Putamen (tissue), 1 donor: ENCODE measurements around the gene MPND.
"Not testable (repeated sequence)": the region's sequence is repeated elsewhere in the genome, so short reads cannot be mapped to it uniquely, and the experiment has no call there.

ENCODE experiments used
- DNase-seq: peaks from one replicate; pipeline ENCODE4 v3.0.0-alpha.2; 2016; ENCODE audit warnings: low spot score

Gene MPND

DNA sequence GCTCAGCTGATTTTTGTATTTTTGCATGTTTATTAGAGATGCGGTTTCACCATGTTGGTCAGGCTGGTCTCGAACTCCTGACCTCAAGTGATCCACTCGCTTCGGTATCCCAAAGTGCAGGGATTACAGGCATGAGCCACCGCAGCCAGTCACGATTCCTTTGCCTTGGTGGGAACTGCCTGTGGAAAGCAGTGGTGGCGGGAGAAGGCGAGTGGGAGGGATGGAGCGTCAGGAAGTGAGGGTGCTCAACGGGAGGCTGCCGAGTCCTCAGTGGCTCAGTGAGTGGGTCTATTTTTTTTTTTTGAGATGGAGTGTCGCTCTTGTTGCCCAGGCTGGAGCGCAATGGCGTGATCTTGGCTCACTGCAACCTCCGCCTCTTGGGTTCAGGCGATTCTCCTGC is 5.9 kb downstream of the MPND start:
- not testable (repeated sequence) for DNase-seq

DNA sequence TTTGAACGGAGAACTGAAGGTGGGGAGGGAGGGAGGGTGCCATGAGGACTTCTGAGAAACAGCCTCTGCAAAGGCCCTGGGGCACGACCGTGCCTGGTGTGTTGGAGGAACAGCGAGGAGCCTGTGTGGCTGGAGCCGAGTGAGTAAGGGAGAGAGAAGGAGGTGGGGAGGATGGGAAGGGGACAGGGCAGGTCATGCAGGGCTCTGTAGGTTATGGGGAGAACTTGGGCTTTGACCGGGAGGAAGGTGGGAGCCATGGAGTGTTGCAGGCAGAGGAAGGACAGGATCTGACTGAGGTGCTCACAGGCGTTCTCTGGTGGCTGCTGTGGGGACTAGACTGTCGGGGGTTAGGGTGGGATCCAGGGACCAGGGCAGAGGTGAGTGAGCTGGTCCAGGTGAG is 6.7 kb downstream of the MPND start:
- no peak for DNase-seq

DNA sequence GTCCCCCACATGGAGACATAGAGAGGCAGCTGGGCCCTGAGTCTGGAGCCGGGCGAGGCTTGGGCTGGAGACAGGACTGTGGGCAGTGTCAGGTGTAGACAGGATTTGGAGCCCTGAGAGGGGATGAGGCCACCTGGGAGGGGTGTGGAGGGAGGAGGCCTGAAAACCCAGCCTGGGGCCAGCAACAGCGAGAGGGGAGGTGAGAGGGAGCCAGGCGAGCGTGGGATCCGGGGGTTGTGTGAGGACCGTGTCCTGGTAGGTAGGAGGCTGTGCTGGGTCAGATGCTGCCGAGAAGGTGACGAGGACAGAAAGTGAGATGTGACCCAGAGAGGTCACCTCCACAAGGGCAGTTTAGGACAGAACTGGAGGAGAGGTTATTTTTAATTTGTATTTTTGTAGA is 7.4 kb downstream of the MPND start:
- no peak for DNase-seq

DNA sequence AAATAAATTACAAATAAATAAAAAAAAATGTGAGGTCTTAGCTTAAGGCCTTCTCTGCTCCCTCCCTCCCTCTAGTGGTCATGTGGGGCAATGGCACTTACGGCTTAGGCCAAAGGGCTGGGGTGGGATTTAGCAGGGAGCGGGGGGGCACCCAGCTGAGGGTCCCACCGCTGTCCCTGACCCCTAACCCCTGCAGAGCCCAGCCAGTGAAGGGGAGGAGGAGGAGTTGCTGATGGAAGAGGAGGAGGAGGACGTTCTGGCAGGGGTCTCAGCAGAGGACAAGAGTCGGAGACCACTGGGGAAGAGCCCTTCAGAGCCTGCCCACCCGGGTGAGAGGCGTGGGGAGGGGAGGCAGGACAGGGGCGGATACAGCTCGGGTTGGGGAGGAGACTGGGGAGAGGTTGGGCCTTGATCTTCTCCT is 9.3 kb downstream of the MPND start:
- no peak for DNase-seq

DNA sequence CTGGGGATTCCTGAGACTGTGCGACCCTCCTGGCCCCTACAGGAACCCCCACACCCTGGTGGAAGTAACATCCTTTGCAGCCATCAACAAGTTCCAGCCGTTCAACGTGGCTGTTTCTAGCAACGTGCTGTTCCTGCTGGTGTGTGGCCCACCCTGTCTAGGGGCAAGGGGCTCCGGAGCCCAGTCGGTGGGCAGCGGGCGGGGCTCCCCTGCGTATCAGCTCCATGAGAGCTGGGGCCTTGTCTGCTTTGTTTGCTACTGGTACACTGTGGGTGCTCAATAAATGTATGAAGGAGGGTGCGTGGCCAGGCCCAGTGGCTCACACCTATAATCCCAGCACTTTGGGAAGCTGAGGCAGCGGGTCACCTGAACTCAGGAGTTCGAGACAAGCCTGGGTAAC is 10.9 kb downstream of the MPND start:
- DNase-seq, result no peak

DNA sequence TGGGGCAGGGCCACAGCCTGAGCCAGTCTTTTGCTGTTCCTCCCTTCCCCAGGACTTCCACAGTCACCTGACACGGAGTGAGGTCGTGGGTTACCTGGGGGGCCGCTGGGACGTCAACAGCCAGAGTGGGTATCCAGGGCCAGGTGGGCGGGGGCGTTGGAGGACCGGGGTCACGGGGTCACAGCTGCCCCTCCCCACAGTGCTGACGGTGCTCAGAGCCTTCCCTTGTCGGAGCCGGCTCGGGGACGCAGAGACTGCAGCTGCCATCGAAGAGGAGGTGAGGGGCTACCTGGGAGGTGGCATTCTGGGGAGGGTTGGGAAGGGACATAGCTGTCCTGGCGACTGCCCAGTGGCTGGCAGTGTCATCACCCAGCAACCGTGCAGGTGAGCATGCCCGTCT is 11.5 kb downstream of the MPND start:
- no peak for DNase-seq

DNA sequence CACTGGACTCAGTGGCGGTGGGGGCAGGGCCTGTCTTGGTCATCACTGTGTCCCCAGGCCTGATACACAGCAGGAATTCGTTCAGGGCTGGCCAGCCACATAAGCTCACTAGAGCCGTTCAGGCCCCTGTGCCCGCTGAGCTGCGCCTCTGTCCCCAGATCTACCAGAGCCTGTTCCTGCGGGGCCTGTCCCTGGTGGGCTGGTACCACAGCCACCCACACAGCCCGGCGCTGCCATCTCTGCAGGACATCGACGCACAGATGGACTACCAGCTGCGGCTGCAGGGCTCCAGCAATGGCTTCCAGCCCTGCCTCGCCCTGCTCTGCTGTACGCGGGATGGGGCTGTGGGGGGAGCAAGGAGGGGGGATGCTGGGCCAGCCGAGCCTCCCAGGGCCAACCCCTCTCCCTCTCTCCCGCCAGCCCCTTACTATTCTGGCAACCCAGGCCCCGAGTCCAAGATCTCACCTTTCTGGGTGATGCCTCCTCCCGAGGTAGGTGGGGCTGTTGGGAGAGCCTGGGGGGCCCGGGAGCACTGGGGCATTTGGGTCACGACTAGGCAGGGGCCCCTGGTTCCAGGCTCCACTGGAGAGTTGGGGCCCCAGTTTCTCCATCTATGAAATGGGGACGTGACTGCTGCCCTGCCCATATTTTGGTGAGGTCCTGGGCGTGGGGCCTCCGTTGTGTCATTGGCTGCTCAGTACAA is 13.9 kb downstream of the MPND start:
- DNase-seq, result no peak

DNA sequence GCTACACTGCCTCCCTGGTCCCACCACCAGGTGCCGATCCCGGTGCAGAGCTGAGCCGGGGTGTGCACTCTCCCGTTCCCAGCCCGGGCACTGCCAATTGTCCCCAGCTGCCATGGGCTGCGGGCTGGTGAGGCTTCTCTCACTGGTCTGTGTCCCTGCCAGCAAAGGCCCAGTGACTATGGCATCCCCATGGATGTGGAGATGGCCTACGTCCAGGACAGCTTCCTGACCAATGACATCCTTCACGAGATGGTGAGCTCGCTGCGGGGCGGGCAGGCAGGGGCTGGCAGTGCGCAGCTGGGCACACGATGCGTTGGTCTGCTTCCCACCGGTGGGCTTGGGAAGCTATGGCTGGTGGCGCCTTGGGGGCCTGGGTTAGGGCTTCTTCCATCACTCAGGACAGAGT is 14.6 kb downstream of the MPND start:
- DNase-seq, result no peak

DNA sequence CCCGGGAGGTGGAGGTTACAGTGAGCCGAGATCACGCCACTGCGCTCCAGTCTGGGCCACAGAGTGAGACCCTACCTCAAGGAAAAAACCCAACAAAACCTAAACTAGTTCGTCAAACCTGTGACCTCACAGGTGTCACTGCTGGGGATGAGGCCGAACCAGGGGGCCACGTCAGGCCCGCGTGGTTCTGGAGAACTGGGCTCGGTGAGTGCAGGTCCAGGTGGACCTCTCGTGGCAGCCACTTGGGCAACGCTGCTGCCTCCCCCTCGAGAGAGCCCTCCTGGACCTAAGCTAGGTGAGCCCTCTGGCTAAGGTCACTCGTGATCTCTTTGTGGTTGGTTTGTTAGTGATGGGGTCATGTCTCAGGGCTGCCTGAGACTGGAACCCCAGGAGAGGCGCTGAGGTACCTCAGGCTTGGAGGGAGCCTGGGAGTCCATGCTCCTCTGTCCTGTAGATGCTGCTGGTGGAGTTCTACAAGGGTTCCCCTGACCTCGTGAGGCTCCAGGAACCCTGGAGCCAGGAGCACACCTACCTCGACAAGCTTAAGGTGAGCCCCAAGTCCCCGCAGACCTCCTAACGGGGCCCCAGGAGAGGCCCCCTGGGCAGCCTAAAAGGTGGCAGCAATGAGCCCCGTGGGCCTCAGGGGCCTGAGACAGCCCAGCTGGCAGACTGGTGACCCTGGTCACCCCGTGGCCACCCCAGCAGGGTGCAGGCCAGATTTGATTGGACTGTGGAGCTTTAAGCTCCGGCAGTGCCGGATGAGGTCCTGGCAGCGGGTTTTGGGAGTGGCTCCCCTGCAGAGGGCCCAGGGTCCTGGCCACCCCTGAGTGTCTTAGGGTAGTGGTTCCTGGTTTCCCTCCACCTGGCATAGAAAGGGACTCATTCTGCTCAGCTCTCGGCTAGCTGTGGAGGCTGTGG is 15.6 kb downstream of the MPND start:
- no peak for DNase-seq

DNA sequence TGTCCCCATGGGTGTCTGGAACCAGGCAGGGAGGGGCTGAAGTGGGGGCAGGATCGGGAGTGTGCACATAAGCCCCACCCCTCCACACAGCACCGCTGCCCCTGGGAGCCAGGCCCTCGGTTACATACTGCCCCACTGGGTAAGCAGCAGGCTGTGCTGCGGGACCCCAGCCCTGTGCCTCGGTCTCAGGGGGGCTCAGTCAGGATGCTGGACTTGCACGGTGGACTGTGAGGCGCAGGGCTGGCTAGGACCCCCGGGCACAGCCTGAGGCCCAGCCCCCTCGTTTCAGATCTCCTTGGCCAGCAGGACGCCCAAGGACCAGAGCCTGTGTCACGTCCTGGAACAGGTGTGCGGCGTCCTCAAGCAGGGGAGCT is 16.3 kb downstream of the MPND start:
- DNase-seq, result no peak

DNA sequence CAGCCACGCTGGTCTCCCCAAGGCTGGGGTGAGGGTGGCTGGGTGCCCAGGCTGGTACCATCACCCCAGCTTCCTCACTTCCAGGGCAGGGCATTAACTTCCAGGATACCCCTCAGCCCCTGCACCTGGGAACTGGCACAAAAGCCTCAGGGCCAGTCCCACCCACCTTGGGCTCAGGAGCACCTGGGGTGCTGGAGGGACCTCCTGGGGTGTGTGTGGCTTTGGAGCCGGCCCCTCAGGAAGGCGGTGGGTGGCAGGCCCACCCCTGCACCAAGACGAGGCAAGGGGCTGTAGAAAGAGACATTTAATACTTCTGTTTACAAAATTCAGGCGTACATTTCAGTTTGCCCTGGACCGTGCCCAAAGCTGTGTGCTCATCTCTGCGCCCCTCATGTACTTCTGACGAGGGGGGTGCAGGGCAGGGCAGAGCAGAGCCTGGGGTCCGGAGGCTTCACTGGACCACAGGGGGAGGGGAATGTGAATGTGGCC is 16.8 kb downstream of the MPND start:
- DNase-seq, result no peak

DNA sequence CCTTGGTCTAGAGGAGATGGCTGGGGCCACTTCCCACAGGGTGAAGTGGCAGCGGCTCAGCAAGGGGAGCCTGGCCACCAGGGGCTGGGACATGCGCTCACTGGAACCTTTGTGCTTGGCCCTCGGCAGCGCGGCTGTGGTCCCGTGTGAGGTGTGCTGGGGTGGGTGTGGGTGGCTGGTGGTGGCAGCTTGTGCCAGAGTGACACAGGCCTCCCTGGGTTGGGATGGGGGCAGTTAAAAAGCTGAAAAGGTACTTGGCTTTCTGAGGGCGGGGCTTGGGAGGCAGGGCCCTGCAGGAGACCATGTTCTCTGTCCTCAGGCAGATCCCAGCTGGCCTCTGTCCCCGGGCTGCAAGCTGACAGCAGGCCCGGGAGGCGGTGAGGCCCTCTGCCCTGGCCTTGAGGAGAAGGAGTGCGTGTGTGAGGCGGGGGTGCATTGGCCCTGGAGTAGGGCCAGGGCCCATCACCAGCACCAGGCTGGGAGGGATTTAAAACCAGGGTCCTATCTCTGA is 17.3 kb downstream of the MPND start:
- no peak for DNase-seq

DNA sequence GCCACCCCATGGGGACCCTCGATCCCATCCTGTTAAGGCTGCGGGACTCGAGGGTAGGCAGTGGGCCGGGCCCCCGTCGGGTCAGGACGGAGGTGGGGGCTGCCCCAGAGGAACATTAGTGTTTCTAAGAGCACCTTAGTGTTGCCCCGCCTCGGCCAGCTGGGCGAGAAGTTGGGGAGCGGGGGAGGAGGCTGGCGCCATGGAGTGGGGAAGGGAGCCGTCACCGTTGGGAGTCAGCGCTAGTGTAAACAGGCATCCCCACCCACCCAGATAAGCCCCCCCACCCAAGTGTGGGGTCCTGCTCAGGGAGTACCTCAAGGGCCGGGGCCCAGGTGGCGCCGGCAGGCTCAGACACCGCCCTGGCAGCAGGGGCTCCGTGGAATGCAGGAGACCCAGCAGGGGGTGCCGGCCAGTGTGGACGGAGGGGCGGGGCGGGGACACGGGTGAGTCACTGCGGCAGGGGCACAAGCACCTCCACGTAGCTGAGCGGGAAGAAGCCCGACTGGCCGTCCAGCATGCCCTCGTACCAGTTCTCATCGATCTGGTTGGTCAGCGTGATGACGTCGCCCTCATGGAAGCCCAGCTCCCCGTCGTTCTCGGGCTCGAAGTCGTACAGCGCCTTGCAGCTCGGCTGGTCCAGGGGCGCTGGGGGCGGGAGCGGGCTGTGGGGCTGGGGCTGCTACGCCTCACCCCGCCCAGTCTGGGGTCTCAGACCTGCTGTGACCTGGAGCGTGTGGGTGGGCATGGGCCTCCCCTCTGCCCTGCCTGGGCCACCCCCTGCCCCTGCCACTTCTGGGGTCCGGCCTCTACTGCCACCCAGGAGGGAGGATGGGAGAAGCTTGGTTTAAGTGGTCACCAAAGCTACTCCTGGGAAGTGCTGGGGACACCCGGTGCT is 18.0 kb downstream of the MPND start:
- DNase-seq, result no peak

DNA sequence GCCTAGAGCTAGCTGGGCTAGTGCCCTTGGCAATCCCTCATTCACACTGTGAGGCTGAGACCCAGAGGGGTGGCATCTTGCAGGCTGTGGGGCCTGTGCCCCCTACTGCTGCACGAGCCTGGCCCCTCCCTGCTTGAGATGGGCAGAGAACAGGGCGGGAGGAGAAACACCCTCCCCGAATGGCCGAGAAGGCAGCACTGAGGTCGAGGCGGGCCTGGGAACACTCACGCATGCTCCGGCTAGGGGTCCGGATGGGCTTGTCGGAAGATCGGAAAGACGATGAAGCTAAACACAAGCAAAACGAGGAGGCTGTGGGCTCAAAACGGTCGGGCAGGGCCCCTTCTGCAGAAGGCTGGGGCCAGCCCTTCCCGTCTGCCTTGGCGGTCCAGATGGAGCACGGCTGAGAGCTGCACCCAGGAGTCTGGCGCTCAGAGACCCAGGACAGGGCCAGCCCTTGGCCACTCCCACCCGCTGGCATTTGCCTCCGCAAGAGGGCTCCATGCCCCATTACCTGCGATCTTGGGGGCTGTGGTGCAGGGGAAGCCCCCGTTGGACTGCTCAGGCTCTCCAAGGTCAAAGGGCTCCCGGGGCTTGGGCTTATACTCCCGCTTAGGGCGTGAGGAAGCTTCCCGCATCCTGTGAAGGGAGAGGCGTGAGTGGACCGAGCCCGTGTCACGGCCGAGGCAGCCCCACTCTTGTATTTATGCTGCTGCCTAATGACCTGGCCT is 18.9 kb downstream of the MPND start:
- DNase-seq, result no peak

DNA sequence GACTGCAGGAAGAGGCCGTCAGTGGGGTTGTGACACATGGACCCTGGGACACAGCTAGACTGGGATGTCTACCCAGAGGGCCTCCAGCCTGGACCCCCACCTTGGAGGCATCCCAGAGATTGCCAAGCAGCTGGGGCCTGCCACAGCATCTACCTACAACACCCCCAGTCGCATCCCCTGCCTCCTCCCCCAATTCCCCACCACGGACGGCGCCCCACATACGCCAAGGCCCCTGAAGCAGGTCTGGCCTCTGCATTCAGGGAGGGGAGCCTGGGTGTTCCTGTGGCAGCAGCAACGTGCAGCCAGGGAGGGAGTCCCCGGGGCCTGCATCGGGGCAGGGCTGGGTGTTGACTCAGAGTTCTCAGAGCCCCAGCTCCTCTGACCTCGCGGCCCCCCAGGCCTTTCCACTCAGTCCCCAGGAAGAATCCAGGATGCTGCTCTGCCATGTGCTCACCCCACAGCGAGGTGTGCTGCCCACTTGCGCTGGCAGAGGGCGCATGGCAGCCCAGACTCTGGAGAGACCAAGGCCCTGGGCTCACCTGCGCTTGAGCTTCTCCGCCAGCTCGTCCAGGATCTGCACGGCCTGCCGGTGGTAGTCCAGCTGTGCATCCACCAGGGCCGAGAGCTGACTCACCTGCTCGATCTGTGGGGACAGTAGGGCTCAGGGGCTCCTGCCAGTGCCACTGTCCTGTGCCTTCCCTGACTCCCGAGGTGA is 19.6 kb downstream of the MPND start:
- DNase-seq, result no peak

DNA sequence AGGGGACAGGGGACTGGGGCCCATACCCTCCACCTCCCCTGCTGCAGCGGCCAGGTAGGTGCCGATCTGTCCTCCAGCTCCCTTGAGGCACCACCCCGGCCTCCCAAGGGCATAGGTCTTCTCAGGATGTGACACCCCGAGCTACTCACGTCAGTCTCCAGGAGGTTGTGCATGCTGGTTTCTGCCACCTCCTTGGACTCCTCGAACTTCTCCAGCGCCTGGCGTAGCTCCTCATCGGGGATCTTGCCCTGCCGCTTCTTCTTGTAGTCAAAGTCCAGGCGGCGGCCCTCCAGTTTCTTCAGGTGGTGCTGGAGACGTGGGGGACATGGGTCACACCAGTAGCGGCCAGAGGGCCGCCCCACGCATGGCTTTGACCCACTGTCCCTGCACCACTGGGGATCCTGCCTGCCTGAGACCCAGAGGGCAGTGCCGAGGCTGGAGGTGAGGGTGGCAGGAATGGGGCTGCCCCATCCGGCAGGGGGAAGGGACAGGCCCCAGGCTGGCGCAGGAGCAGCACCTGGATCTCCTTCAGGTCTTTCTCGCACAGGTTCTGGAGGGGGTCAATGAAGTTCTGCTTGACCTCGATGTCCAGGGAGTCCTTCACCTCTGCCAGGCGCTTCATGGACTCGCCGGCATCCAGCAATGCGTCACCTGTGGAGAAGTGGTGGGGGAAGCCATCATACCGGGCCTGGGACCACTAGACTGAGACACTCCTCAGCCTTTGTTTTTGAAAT is 20.4 kb downstream of the MPND start:
- no peak for DNase-seq

DNA sequence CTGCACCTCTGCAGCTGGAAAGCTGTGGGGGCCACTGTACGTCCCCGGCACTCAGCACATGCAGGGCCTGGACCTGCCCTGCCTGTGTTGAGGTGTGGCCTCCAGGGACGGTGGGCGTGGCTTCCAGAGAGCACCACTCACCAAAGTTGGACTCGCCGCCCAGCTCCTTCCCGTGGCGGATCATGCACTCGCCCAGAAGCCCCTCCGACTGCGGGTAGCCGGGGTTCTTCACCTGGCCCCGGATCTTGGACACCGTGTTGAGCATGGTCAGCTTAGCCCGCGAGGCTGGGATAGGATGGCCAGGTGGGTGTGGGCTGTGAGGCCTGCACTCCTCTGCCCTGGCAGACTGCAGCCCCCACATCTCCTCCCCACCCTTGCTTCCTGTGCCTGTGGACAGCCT is 22.0 kb downstream of the MPND start:
- no peak for DNase-seq

DNA sequence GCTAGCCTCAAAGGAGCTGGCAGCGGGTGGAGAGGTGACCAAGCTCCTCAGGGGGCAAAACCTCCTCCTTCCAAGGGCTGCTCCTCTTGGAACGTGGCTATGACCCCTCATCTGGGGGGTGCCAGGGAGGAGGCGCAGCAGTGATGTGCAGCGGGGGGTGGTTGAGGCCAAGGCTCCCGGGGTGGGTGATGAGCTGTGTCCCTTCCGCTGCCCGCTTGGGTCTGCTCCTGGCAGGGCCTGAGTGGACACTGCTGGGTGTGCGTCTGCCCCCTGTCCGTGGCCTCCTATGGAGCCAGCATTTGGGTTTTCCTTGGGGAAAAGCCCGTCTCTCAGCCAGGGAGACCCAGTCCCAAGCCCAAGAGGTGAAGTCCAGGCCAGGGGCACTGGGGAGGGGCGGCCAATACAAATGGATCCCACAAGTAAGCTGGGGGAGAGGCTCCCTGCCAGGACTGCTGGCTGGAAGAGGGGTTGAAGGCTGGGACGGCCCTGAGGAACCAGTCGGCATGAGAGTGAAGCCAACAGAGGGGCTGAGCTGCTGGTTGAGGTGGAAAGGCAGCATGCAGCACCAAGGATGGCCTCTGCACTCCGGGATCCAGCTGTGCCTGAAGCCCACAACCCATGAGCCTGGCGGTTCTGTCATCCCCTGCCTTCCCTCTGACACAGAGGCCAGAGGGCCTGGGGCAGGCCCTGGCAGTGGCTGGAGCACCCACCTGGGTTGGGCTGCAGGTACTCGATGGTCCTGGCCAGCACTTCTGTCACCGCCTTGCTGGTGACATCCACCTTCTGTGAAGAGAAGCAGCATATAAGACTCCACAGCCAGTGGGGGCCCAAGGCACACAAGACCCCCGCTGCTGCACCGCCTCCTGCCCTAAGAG is 22.7 kb downstream of the MPND start:
- no peak for DNase-seq
